ENCODE data around the gene C11orf91.
A peak's percentile ranks its signal among the peaks of the same experiment; 100 is the strongest.
"Not testable (repeated sequence)": the region's sequence is repeated elsewhere in the genome, so short reads cannot be mapped to it uniquely, and the experiment has no call there.

The C11orf91 gene

DNA sequence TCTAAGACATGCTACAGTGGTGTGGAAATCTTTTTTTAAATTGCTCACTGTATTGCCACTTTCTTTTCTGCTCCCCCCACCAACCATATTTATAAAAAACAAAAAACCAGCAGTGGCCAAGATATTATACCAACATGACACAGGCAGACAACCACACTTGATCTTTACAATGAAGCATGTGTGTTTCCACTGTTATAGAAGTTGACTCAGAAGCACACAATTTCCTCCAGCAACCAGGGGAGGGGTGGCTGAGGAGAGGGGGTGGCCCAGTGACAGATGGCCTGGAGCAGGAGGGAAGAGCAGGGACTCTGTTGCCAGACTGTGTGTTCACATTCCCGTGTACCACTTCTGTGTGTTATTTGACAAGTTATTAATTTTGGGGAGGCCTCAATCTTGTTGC lies 20.8 kb upstream of the C11orf91 start:
- peak; percentile 62 for DNase-seq

DNA sequence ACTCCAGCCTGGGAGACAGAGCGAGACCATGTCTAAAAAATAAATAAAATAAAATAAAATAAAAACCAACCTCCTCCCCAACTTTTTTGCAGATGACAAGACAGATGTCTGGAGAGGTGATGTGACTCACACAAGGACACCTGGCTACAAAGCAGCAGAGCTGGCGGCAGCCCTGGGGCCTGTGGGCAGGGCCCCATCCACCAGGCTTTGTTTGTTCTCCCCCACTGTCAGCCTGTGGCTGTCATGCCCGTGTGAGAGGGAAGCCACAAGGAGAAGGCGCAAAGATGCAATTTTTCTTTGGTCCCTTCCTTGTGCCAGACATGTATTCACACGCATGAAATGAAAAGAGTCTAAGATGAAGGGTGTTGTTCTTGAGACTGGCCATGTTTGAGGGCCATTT lies 19.0 kb upstream of the C11orf91 start:
- DNase-seq: no peak

GRCh38 chr11:33718440-33718839 lies 17.8 kb upstream of the C11orf91 start:
- no peak for DNase-seq

GRCh38 chr11:33716243-33716642 lies 15.6 kb upstream of the C11orf91 start:
- no peak for DNase-seq

DNA sequence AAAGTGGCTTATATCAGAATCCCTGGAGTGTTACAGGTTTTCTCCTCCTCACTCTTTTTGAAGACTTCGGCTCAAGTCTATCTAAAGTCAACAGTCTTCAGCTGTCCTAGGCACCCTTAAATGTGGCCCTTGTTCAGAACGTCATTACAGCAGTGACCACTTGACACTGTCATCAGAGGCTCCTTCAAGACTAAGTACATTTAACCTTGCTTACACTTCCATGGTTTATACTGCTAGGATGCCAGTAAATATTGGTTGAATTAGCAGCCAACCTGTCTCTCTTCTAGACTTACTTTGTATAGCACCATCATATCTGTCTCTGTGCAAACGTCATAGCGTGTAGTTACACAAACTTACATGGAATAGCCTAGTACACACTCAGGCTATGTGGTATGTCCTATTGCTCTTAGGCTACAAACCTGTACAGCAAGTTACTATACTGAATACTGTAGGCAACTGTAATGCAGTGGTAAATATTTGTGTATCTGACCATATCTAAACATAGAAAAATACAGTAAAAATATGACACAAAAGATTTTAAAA lies 13.3 kb upstream of the C11orf91 start:
- no peak for DNase-seq

DNA sequence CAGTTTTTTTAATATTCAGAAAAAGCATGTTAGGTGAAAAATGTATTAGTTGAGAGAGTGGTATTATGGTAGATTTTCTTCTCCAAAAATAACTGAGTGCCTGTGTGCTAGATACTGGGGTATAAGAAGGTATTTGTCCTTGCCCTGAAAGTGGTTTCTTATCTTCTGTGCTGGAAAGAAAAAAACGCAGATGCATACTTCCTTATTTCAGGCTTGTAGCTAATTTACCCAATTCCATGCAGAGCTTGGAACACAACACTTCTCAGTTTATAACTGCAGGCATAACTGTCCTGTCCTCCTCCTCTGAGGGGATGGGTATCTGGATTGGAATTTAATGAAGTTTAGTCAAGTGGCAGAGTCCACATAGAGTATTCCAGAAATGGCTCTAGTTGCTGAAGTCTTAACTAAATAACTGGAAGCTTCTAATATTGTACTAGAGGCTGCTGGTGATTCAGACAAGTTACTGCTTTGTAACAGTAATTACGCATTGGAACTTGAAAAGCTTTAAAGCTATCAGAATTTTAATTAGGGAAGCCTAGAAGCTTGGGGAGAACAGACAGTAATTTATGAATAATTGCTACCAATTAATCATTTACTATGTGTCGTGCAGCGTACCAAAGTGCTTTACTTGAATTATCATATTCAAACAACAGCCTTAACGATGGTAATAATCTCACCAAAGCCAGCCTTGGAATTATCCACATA lies 12.7 kb upstream of the C11orf91 start:
- no peak for DNase-seq

- DNase-seq: no peak
Observed at GRCh38 chr11:33712436-33712835, 11.8 kb upstream of the C11orf91 start.

DNA sequence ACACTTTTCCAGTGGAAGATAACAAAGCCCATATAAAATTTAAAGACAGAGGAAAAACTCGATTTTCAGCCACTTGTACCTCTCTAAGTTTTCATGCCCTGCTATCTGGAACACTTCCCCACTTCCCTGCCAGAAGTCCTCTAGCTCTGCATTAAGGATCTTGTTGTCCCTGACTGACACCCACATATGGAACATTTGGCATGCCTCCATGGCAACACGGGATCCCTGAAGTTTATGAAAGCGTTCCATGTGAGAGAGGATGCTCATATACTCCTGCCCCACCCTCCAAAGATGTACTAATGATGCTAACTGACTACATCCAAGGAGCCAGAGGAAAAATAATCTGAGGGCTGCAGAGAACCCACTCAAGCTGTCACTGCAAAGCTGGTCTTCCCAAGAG lies 8.8 kb upstream of the C11orf91 start:
- DNase-seq: no peak

GRCh38 chr11:33708985-33709384 lies 8.4 kb upstream of the C11orf91 start:
- no peak for DNase-seq

- not testable (repeated sequence) for DNase-seq
Observed at GRCh38 chr11:33707831-33708230, 7.2 kb upstream of the C11orf91 start.

DNA sequence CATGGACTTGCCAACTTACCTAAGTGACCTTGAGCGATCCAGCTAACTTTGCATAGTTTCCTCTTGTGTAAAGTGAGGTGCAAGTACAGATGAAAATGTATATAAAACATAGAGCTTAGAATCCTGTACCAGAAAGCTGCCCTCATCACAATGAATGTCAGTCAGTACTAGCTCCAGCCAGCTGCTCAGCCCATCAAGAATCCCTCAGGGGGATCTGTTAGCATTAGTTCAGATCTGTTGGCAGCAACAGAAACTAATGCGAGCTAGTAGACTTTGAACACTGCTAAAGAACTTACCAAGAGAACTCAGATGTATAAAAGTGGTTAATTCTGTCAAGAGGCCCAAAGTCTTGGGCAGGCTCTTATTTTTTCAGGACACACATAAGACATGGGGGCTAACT lies 6.3 kb upstream of the C11orf91 start:
- DNase-seq: no peak

- no peak for DNase-seq
Observed at GRCh38 chr11:33706546-33706945, 5.9 kb upstream of the C11orf91 start.

DNA sequence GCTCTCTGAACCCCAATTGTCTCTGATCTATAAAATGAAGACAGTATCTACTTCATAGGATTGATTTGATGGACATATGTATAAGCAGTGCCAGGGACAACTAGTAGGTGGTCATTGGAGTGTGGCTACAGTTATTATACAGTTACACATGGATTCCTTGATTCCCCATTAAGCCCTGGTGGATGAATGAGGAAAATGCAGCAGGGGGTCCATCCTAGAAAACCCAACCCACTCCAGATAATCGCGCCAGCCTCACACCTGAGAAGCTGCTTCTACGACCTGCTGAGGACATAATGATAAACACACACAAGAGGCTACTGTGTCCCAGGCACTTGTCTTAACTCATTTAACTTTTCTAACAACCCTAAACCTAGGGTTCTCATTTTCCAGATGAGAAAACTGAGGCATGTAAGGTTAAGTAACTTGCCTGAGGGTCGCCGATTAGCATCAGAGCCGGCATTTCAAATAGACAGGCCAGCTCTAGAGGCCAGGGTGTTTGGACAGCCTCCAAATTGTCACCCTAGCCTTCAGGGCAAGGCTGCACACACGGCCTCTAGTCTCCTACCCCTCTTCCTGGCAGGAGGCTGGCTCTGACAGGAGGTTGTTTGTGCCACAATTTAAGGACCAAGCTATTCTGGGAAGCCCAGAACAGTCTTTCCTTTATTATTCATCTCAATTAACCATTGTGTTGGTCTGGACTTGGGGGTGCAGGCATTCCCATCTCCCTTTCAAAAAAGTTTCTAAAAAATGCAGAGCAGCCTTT lies 3.8 kb upstream of the C11orf91 start:
- no peak for DNase-seq

DNA sequence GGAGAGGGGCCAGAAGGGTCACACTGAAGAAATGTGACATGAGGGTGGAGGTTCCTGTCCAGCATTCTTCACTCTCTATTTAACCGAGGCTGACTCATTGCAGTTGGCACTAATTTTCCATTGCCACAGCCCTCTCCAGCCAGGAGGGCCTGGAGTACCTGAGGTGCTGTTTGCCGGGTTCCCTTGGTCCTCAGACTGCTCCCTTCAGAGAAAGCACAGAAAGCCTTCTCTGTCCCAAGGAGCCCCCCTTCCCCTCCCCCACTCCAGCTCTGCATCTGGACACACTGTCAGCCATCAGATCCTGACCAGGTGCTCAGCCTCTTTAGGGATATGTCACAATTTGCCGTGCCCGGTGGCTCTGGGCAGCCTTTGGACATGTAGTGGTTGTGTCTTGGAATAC lies 3.2 kb upstream of the C11orf91 start:
- no peak for DNase-seq

DNA sequence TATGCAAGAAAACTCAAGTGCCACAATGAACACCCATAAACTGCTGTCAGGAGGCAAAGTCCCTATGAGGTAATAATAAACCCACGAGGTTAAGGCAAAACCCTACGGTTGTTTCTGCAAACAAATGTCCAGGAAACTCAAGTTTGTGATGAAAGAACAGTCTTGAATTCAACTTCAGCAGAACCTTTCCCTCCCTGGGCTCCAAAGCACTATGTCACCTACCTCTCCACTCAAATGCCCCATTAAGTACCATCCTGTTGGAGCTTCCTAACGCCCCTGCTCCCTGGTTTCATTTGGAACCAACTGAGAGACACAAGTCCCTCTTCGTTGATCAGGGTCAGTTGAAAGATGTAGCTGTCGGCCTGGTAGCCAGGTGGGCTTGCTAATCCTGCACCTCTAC lies 2.6 kb upstream of the C11orf91 start:
- no peak for DNase-seq

DNA sequence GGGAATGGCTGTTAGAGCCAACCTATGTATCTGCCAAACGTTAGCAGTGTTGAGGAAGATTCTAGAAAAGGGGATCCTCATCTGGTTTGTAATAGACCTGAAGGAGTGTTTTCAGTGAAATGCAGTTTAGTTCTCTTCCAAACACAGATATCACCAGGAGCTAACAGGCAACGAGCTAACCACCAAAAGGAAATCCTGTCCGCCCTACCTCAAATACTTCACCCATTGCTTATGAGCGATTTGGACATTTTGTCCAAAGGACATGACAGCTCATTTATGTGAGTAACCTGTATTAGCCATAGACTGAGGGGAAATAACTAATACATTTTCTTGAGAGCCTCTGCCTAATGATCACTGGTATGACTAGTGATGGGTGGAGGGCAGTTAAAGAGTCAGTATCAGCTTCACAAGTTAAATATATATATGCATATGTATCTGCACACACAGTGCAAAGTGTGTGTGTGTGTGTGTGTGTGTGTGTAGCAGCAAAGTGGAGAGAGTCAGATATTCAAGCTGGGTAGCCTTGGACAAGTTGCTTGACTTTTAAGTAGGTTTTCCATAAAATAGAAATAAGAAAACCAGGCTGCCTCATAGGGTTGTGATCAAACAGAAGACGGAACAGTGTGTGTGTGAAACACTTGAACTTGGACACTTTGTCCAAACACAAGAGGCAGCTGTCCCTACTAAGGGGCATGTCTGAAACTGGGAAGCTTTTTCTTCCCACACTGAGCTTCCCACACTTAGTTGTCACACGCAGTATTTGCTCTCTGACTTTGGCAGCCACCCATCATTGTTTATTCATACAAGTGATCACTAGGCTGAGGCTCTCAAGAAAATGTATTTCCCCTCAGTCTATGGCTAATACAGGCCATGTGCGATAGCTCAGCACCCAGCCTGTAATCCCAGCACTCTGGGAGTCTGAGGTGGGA lies 940 bp upstream of the C11orf91 start:
- DNase-seq: peak; percentile 42

GRCh38 chr11:33700063-33700501 lies 544 bp downstream of the C11orf91 start:
- DNase-seq: no peak

DNA sequence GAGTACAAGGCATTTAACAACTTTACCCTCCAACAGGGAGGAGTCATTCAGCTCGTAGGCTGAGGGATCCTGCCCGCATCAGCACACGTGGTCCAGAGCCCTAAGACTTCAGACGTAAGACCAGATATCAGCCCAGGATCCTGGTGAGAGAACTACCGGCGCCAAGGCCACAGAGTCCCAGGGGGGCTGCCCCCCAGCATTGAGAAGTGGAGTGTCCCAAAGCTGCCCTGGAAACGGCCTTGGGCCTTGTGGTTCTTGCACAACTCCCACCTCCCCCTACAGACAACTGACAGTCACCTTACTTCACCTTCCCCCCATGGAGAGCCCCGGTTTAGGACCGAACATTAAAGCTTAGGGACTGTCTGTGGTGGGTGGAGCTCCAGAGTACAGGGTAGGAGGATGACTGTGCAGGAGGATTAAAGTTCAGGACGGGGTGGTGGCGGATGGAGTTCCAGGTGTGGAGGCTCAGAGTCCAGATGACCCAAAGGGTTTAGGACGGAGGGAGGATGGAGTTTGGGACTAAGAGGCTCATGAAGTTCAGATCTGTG lies 1.0 kb downstream of the C11orf91 start:
- no peak for DNase-seq

DNA sequence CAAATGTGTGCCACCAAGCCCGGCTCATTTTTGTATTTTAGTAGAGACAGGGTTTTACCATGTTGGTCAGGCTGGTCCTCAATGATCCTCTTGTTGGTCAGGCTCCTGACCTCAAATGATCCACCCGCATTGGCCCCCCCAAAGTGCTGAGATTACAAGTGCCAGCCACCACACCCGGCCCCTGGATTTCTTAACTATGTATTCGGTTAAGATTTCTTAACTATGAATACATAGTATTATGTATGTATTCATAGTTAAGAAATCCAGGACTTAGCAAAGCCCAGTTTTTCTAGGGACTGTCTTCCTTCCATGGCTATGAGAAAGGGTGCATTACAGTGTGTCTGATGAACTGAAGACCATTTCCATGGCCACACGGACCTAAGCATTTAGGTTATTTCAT lies 1.7 kb downstream of the C11orf91 start:
- DNase-seq: no peak

GRCh38 chr11:33697997-33698396 lies 2.6 kb downstream of the C11orf91 start:
- no peak for DNase-seq

DNA sequence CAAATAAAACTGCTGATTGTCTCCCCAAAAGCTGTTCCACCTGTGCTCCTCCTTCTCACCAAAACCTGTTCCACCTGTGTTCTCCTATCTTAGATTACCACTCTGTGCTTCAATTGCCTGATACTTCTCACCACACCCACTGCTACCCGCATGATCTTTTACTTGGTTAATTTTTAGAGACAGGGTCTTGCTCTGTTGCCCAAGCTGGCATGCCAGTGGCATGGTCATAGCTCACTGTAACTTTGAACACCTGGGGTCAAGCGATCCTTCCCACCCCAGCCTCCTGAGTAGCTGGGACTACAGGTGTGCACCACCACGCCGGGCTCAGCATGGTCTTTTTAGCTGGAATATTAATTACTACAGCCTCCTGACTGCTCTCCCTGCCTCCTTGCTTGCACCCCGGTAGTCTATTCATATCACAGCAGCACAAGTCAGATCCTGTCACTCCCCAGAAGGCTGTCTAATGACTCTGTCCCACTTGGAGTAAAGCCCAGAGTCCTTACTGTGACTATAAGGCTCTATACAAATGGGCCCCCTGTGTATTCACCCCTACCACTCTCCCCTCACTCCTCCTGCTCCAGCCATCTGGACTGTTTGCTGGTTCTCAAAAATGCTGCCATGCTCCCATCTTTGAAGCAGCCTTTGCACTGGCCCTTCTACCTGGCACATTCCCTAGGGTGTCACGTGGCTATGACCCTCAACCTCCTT lies 3.5 kb downstream of the C11orf91 start:
- DNase-seq: no peak

- DNase-seq: no peak
Observed at GRCh38 chr11:33696411-33696810, 4.2 kb downstream of the C11orf91 start.

Data from fibroblast of skin of abdomen (primary cell).